OCI-LY7 (cell line): Measurements from ENCODE around the gene KIDINS220. TPM values are rescaled to one million over a fixed set of nuclear protein-coding genes. Genes with fewer than 3 reads are reported as not detected.

Experiments used
- BruUV-seq: library from RNA; stranded (reverse); fragments of 400-500 nt; replicated peaks from 2 replicates; lab custom pipeline; 2021; lab: Mats Ljungman, UMichigan
- CTCF ChIA-PET: fragments of 300-600 bp; sonication (Branson Sonifier 250); formaldehyde crosslinking; loops from one replicate; lab custom pipeline; 2022; ENCODE audit warnings: antibody characterized with exemption; ENCODE audit not compliant: unreplicated experiment; lab: Charles Lee
- POLR2A ChIA-PET: fragments of 300-600 bp; sonication (Branson Sonifier 250); formaldehyde crosslinking; loops from one replicate; lab custom pipeline; 2022; ENCODE audit warnings: antibody characterized with exemption; lab: Charles Lee
- DNase-seq: peaks from one replicate; pipeline ENCODE4 v3.0.0-alpha.2; 2015; ENCODE audit warnings: low spot score
- H2AFZ ChIP-seq: fragments of 200-600 bp; sonication (generic), shearing (Covaris generic); 2 replicates; pipeline ENCODE4 v1.6.1; 2014; ENCODE audit warnings: mild to moderate bottlenecking, antibody characterized with exemption, low read length, moderate library complexity
- H3K27ac ChIP-seq: fragments of 200-600 bp; sonication (generic); 2 replicates; pipeline ENCODE4 v1.5.1; 2014; ENCODE audit warnings: mixed run types, low read depth, mild to moderate bottlenecking, moderate library complexity, low read length, inconsistent platforms; ENCODE audit not compliant: poor library complexity, severe bottlenecking
- H3K36me3 ChIP-seq: fragments of 200-600 bp; sonication (generic); 2 replicates; pipeline ENCODE4 v1.6.1; 2014; ENCODE audit warnings: mild to moderate bottlenecking, antibody characterized with exemption, low read length, moderate library complexity, mixed read lengths; ENCODE audit not compliant: insufficient read depth
- H3K4me1 ChIP-seq: fragments of 200-600 bp; sonication (generic); 2 replicates; pipeline ENCODE4 v1.5.1; 2014; ENCODE audit warnings: mild to moderate bottlenecking, low read length; ENCODE audit not compliant: insufficient read depth, poor library complexity, severe bottlenecking
- H3K4me2 ChIP-seq: fragments of 200-600 bp; sonication (generic); 2 replicates; pipeline ENCODE4 v1.6.1; 2014; ENCODE audit warnings: mild to moderate bottlenecking, low read length
- H3K4me3 ChIP-seq: fragments of 200-600 bp; sonication (generic); 2 replicates; pipeline ENCODE4 v1.5.1; 2014; ENCODE audit warnings: mild to moderate bottlenecking, low read depth, low read length; ENCODE audit not compliant: poor library complexity, severe bottlenecking
- H3K79me2 ChIP-seq: fragments of 200-600 bp; sonication (generic); 2 replicates; pipeline ENCODE4 v1.6.1; 2016; ENCODE audit warnings: low read depth, mild to moderate bottlenecking, low read length, moderate library complexity, mixed read lengths; ENCODE audit not compliant: insufficient read depth
- H3K9me2 ChIP-seq: fragments of 200-600 bp; sonication (generic); 2 replicates; pipeline ENCODE4 v1.6.1; 2016; ENCODE audit warnings: mild to moderate bottlenecking, low read length, mixed read lengths; ENCODE audit not compliant: insufficient read depth
- H3K9me3 ChIP-seq: fragments of 200-600 bp; sonication (generic); 2 replicates; pipeline ENCODE4 v1.6.1; 2014; ENCODE audit warnings: mild to moderate bottlenecking, mixed run types, low read length, mixed read lengths
- H4K20me1 ChIP-seq: fragments of 200-600 bp; sonication (generic); 2 replicates; pipeline ENCODE4 v1.6.1; 2014; ENCODE audit warnings: mild to moderate bottlenecking, antibody characterized with exemption, low read length, moderate library complexity, mixed read lengths; ENCODE audit not compliant: insufficient read depth
- EZH2phosphoT487 ChIP-seq: fragments of 200-600 bp; sonication (generic); IDR thresholded peaks from 2 replicates; pipeline ENCODE4 v1.6.1; 2018; ENCODE audit warnings: low read depth, borderline replicate concordance, mild to moderate bottlenecking, mixed run types, antibody characterized with exemption, low read length, moderate library complexity, mixed read lengths
- intact Hi-C: fragments of 100-400 bp; cut with micrococcal nuclease; formaldehyde crosslinking; loops from one replicate; pipeline ENCODE4 v1.10.0; 2022; ENCODE audit not compliant: unreplicated experiment
- total RNA-seq, 2 experiments: library from RNA; depleted of rRNA in 1 of 2; stranded (reverse); fragments of >200 nt in 1 of 2; shearing (Covaris generic) in 1 of 2; gene quantifications; 2 replicates each; pipeline ENCODE4 v1.2.3, GENCODE V29; 2014 to 2022
- TF ChIP-seq, protein P1 (sequence below): fragments of 200-600 bp; sonication (generic); conservative IDR thresholded peaks from 2 replicates; pipeline ENCODE4 v1.5.1; 2014; ENCODE audit warnings: mild to moderate bottlenecking, antibody characterized with exemption, low read length, moderate library complexity, mixed read lengths

Gene KIDINS220
- total RNA-seq, 2 experiments from 2014 or later: 29.1 to 32.3 TPM

DNA sequence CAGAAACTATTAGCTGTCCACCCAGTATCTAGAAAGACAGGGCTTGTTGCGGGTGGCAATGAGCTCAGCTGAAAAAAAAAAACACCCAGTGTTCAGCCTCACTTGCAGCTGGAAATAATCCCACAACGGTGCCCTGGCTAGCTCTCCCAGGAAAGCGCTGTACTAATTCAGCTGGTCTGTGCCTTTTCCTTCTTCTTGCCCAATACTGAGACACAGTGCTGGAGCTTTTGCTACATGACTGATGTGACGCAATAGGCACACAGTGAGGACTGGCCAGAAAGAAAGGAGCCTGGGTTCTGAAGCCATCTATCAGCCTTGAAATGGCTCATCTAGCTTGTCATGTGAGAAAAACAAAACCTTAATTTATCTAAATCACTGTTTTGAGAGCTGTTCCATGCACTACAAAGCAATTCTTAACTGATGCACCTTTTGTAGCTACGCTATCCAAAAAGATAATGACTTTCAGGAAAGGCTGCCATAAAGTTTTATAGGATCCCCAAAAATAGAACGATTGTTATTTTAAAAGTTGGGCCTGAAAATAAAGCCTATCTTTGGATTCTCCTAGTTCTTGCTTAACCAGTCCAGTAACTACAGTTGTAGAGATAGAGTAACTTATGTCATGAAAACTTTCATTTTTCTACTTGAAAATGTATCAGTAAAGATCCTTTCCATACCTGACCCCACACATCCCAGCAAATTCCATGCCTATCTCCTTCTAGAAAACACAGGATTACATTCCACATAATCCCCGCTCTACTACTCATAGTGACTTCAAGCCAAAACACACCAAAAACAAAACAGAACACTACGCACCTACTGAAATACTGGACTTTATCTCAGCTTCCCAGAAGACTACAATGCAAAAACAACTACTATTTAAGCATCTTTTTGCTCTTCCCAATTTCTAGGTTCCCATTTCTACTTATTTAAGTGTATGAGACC, 15.9 kb downstream of the KIDINS220 start:
- CTCF ChIA-PET: no interaction called here
- DNase-seq: no peak
- no peak overlapping the region for H3K27ac ChIP-seq
- POLR2A ChIA-PET: interaction anchor here (0.6 to 1.0 kb wide), 3 partner anchors 10 to 15 kb away, joined by 3 to 5 read pairs (median 3); no protein-coding TSS in a partner anchor
- BruUV-seq: TSS peak; percentile 24
- H3K4me2 ChIP-seq: no peak overlapping the region
- no peaks in the 10 kb centered on the region for H4K20me1 ChIP-seq
- no peaks in the 10 kb centered on the region for H3K9me3 ChIP-seq
- H3K36me3 ChIP-seq: peaks cover 26% of the 10 kb centered on the region; the same call in 1 of the 2 replicates
- no peak for TF ChIP-seq EZH2phosphoT487
- TF ChIP-seq, protein P1, sequence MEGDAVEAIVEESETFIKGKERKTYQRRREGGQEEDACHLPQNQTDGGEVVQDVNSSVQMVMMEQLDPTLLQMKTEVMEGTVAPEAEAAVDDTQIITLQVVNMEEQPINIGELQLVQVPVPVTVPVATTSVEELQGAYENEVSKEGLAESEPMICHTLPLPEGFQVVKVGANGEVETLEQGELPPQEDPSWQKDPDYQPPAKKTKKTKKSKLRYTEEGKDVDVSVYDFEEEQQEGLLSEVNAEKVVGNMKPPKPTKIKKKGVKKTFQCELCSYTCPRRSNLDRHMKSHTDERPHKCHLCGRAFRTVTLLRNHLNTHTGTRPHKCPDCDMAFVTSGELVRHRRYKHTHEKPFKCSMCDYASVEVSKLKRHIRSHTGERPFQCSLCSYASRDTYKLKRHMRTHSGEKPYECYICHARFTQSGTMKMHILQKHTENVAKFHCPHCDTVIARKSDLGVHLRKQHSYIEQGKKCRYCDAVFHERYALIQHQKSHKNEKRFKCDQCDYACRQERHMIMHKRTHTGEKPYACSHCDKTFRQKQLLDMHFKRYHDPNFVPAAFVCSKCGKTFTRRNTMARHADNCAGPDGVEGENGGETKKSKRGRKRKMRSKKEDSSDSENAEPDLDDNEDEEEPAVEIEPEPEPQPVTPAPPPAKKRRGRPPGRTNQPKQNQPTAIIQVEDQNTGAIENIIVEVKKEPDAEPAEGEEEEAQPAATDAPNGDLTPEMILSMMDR: no peak
- no peaks in the 10 kb centered on the region for H3K79me2 ChIP-seq
- intact Hi-C loops: no loop called here
- H3K4me1 ChIP-seq: no peaks in the 10 kb centered on the region
- no peak overlapping the region for H3K4me3 ChIP-seq
- H3K9me2 ChIP-seq: no peaks in the 10 kb centered on the region
- no peak overlapping the region for H2AFZ ChIP-seq

DNA sequence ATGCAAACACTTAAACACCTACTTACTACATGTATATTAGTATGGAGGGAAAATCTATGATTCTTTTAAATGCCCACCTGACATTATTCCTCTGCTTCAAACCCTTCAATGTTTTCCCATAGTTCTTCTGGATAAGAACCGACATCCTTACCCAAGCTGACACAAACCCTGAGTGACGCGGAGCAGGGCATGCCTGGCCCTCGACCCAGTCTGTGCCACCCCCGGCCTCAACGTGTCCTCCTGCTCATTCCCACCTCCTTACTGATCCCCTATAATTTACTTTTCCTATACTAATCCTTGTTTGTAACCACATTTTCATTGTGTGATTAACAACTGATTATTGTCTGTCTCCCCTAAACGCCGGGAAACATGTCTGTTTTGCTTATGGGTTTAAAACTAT, 17.5 kb downstream of the KIDINS220 start:
- no peaks in the 10 kb centered on the region for H3K9me2 ChIP-seq
- BruUV-seq: no TSS peak
- intact Hi-C loops: no loop called here
- H3K4me1 ChIP-seq: no peaks in the 10 kb centered on the region
- no peak overlapping the region for H2AFZ ChIP-seq
- no peak overlapping the region for H3K4me2 ChIP-seq
- CTCF ChIA-PET: no interaction called here
- POLR2A ChIA-PET: no interaction called here
- no peak overlapping the region for H3K27ac ChIP-seq
- no peak for DNase-seq
- H3K79me2 ChIP-seq: no peaks in the 10 kb centered on the region
- no peaks in the 10 kb centered on the region for H4K20me1 ChIP-seq
- peaks cover 20% of the 10 kb centered on the region; the same call in 1 of the 2 replicates for H3K36me3 ChIP-seq
- H3K4me3 ChIP-seq: no peak overlapping the region
- no peaks in the 10 kb centered on the region for H3K9me3 ChIP-seq
- TF ChIP-seq EZH2phosphoT487: no peak
- TF ChIP-seq, protein P1: no peak
